Liver (tissue), 3 donors: ENCODE data around the gene MTHFD2.

Source experiments
- CTCF ChIP-seq: fragments of 150-350 bp; IDR thresholded peaks from 2 replicates; pipeline ENCODE4 v1.5.1; 2017; ENCODE audit warnings: improper control_type of control experiment, low read depth, low read length; ENCODE audit not compliant: missing input control
- GABPA ChIP-seq, 2 donors: IDR thresholded peaks in 1 of 2; conservative IDR thresholded peaks in 1 of 2; 2 replicates each; pipeline ENCODE4 v1.6.1; 2016; ENCODE audit warnings: antibody characterized with exemption in 2 of 2, mild to moderate bottlenecking in 1 of 2, moderate library complexity in 1 of 2
- JUND ChIP-seq, 2 donors: IDR thresholded peaks; 2 replicates each; pipeline ENCODE4 v1.6.1; 2016; ENCODE audit warnings: antibody characterized with exemption in 2 of 2
- NR2F2 ChIP-seq: IDR thresholded peaks from 2 replicates; pipeline ENCODE4 v1.6.1; 2016; ENCODE audit warnings: antibody characterized with exemption
- RAD21 ChIP-seq, 2 donors: IDR thresholded peaks; 2 replicates each; pipeline ENCODE4 v1.6.1; 2016; ENCODE audit warnings: antibody characterized with exemption in 2 of 2, mild to moderate bottlenecking in 2 of 2
- SP1 ChIP-seq: IDR thresholded peaks from 2 replicates; pipeline ENCODE4 v1.6.1; 2018; ENCODE audit warnings: antibody characterized with exemption, mild to moderate bottlenecking
- TAF1 ChIP-seq: conservative IDR thresholded peaks from 2 replicates; pipeline ENCODE4 v1.6.1; 2016; ENCODE audit warnings: antibody characterized with exemption, mild to moderate bottlenecking
- YY1 ChIP-seq: IDR thresholded peaks from 2 replicates; pipeline ENCODE4 v1.6.1; 2016; ENCODE audit warnings: antibody characterized with exemption, mild to moderate bottlenecking
- TF ChIP-seq, protein P1 (sequence below): IDR thresholded peaks from 2 replicates; pipeline ENCODE4 v1.6.1; 2016; ENCODE audit warnings: antibody characterized with exemption
- TF ChIP-seq, protein P2 (sequence below): IDR thresholded peaks from 2 replicates; pipeline ENCODE4 v1.6.1; 2016; ENCODE audit warnings: antibody characterized with exemption
- TF ChIP-seq, protein P3 (sequence below): IDR thresholded peaks from 2 replicates; pipeline ENCODE4 v1.6.1; 2016; ENCODE audit warnings: antibody characterized with exemption, mild to moderate bottlenecking
- TF ChIP-seq, protein P4 (sequence below): IDR thresholded peaks from 2 replicates; pipeline ENCODE4 v1.6.1; 2016; ENCODE audit warnings: antibody characterized with exemption
- donor health status: healthy.
- donor health status: healthy.

DNA sequence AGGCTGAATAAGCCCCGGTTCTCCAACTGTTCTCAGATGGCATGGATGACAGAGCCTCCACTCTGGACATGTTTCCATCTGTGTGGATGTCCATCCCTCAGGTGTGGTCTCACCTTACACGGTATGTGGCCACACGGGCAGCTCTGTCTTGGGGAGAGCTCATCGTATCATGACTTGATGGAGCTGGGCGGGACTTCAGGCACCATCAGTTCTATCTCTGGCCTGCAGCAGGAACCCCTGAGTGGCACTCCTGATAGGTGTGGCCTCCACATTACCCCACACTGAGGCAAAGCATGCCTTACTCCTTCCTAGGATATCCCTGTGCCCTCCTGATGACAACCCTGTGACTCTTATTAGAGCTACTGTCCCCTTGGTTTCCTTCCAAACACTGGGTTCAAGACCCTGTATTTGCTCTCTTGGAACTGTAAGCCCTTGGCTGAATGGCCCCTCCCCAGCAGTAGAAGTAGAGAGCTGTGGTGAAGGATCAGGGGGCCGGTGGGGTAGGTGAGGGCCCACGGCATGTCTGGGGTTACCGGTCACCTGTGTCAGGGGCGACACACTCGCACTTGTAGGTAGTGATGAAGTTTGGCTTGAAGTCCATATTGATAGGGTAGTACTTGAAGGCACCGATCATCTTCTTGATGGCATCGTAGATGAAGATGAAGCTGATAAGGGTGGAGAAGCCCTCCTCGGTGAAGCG, 48.2 kb downstream of the MTHFD2 start:
- TF ChIP-seq CTCF (no peak), SP1 (no peak), GABPA (IDR thresholded peaks at IDR 0.05 in 1 of 2, conservative IDR thresholded peaks at IDR 0.05 in 1 of 2) (no peak), TAF1 (no peak), YY1 (no peak), NR2F2 (no peak), JUND (IDR thresholded peaks at IDR 0.05) (no peak), RAD21 (IDR thresholded peaks at IDR 0.05) (no peak)
- TF ChIP-seq, protein P1, sequence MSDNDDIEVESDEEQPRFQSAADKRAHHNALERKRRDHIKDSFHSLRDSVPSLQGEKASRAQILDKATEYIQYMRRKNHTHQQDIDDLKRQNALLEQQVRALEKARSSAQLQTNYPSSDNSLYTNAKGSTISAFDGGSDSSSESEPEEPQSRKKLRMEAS: no peak
- TF ChIP-seq, protein P2, sequence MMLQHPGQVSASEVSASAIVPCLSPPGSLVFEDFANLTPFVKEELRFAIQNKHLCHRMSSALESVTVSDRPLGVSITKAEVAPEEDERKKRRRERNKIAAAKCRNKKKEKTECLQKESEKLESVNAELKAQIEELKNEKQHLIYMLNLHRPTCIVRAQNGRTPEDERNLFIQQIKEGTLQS: no peak
- TF ChIP-seq, protein P3, sequence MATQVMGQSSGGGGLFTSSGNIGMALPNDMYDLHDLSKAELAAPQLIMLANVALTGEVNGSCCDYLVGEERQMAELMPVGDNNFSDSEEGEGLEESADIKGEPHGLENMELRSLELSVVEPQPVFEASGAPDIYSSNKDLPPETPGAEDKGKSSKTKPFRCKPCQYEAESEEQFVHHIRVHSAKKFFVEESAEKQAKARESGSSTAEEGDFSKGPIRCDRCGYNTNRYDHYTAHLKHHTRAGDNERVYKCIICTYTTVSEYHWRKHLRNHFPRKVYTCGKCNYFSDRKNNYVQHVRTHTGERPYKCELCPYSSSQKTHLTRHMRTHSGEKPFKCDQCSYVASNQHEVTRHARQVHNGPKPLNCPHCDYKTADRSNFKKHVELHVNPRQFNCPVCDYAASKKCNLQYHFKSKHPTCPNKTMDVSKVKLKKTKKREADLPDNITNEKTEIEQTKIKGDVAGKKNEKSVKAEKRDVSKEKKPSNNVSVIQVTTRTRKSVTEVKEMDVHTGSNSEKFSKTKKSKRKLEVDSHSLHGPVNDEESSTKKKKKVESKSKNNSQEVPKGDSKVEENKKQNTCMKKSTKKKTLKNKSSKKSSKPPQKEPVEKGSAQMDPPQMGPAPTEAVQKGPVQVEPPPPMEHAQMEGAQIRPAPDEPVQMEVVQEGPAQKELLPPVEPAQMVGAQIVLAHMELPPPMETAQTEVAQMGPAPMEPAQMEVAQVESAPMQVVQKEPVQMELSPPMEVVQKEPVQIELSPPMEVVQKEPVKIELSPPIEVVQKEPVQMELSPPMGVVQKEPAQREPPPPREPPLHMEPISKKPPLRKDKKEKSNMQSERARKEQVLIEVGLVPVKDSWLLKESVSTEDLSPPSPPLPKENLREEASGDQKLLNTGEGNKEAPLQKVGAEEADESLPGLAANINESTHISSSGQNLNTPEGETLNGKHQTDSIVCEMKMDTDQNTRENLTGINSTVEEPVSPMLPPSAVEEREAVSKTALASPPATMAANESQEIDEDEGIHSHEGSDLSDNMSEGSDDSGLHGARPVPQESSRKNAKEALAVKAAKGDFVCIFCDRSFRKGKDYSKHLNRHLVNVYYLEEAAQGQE: no peak
- TF ChIP-seq, protein P4, sequence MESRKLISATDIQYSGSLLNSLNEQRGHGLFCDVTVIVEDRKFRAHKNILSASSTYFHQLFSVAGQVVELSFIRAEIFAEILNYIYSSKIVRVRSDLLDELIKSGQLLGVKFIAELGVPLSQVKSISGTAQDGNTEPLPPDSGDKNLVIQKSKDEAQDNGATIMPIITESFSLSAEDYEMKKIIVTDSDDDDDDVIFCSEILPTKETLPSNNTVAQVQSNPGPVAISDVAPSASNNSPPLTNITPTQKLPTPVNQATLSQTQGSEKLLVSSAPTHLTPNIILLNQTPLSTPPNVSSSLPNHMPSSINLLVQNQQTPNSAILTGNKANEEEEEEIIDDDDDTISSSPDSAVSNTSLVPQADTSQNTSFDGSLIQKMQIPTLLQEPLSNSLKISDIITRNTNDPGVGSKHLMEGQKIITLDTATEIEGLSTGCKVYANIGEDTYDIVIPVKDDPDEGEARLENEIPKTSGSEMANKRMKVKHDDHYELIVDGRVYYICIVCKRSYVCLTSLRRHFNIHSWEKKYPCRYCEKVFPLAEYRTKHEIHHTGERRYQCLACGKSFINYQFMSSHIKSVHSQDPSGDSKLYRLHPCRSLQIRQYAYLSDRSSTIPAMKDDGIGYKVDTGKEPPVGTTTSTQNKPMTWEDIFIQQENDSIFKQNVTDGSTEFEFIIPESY: no peak
